Measurements from ENCODE around the gene FSTL4.
"Not testable (repeated sequence)": the region's sequence is repeated elsewhere in the genome, so short reads cannot be mapped to it uniquely, and the experiment has no call there.

The FSTL4 gene

DNA sequence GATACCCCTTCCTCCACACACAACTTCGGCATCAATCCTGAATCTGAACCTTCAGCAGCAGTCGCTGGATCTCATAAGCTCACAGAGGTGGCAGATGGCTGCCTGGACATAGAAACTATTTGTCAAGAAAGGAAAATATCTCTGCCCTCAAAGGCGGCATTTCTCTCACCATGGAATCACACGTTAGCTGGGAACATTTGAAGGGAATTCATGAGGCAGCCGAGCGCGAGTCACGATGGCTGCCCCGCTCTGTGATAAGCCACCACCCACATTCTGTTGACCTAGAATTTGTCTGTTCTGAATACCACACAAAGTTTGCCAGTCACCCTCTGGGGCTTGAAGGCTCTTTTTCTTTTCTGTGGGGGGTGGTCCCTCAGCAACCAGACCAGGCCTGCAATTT, 157.9 kb downstream of the FSTL4 start:
- DNase-seq (ENCODE audit: low read depth), result no peak

GRCh38 chr5:133453831-133454230, 158.5 kb downstream of the FSTL4 start:
- no peak for DNase-seq (ENCODE audit: low read depth)

- no peak for DNase-seq (ENCODE audit: low read depth)
Measured at GRCh38 chr5:133453084-133453780, 159.1 kb downstream of the FSTL4 start.

GRCh38 chr5:133451926-133452325, 160.4 kb downstream of the FSTL4 start:
- DNase-seq (ENCODE audit: low read depth), result no peak

DNA sequence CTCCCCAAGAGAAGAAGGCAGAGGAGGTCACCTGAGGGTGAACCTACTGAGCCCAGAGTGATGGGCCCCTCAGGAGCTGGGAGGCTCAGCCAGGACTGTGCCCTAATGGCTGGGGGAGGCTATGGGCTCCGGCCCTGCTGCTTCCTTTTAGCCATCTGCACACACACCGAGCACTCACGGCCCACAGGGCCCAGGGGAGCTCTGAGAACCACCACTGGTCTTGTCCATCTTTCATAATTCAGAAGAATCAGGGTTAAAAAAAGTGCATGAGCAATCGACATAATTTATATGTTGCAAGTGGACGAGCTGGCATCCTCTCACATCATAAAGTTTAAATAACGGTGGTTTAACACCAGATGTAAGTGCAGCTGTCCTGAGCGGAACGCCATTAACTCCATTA, 162.1 kb downstream of the FSTL4 start:
- no peak for DNase-seq (ENCODE audit: low read depth)

DNA sequence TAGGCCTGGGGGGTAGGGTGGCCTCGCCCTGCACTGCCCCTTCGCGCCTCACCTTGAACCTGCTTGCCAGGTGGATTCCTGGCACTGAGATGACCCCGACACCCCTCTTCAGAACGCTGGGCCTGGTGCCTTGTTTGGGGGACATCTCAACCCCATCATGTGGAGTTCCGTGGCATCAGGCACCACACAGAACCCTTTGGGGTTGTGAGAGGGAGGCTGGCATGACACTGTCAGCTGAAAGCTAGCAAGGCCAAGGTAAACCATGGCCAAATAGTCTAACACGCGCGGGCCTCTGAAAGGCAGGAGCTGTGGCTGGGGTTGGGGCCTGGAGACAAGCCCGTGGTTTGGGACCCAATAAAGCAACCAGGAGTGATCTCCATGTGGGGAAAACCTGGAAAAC, 163.2 kb downstream of the FSTL4 start:
- DNase-seq (ENCODE audit: low read depth), result no peak

- no peak for DNase-seq (ENCODE audit: low read depth)
Measured at GRCh38 chr5:133446440-133446839, 165.9 kb downstream of the FSTL4 start.

GRCh38 chr5:133445744-133446143, 166.6 kb downstream of the FSTL4 start:
- DNase-seq (ENCODE audit: low read depth), result no peak

GRCh38 chr5:133445204-133445603, 167.1 kb downstream of the FSTL4 start:
- DNase-seq (ENCODE audit: low read depth), result not testable (repeated sequence)

DNA sequence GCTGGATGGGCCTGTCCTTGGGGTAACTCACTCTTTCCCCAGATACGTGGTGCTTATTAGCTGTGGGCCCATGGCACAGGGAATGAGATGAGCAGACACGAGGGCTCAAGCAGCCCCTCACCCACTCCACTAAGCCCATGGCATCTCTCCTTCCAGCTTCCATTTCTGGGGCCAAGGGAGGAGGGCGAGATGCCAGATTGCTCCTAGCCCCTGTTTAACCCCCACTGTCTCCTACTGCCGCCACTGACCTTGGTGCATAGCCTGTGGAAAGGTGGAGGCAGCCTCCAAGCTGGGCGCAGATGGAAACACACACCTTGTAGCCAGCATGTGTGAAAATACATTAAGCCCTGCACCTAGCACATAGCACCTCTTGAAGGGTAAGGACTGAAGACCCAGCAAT, 167.6 kb downstream of the FSTL4 start:
- DNase-seq (ENCODE audit: low read depth), result no peak

GRCh38 chr5:133441166-133441815, 171.1 kb downstream of the FSTL4 start:
- no peak for DNase-seq (ENCODE audit: low read depth)

GRCh38 chr5:133440467-133441115, 171.8 kb downstream of the FSTL4 start:
- DNase-seq (ENCODE audit: low read depth), result no peak

DNA sequence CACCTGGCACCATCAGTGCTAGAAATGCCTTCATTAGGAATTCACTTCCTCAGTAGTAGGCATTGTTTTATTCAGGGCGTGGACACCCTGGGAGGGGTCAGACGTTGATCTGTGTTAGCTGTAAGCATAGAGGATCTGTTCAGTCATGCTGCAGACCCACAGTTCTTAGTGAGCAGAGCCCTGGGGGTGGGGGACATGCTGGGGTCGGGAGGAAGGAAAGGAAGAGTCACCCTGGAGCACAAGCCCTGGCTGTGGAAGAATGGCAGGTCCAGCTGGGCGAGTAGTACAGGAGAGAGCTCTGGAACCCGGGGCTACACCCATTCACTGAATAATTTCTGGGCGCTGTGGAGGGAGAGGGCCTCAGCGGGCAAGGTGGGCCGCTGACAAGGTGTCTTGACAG, 172.5 kb downstream of the FSTL4 start:
- DNase-seq (ENCODE audit: low read depth), result no peak

GRCh38 chr5:133438487-133438886, 173.9 kb downstream of the FSTL4 start:
- no peak for DNase-seq (ENCODE audit: low read depth)

DNA sequence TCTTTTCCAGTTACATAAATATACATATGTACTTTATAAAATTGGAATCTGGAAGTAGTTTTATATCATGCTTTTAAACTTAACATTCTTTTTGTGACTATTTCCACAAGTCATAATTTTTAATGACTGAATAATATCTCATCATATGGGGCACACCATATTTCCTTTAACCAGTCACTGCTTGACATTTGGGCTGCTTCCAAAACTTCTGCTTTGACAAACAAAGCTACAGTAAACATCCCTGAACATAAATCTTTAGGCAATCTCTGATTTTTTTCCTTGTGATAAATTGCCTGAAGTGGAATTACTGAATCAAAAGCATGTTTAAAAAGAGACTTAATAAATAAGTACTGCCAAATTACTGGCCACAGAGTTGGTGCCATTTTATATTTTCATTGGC, 178.0 kb downstream of the FSTL4 start:
- DNase-seq (ENCODE audit: low read depth), result no peak

- no peak for DNase-seq (ENCODE audit: low read depth)
Measured at GRCh38 chr5:133433641-133434040, 178.7 kb downstream of the FSTL4 start.

DNA sequence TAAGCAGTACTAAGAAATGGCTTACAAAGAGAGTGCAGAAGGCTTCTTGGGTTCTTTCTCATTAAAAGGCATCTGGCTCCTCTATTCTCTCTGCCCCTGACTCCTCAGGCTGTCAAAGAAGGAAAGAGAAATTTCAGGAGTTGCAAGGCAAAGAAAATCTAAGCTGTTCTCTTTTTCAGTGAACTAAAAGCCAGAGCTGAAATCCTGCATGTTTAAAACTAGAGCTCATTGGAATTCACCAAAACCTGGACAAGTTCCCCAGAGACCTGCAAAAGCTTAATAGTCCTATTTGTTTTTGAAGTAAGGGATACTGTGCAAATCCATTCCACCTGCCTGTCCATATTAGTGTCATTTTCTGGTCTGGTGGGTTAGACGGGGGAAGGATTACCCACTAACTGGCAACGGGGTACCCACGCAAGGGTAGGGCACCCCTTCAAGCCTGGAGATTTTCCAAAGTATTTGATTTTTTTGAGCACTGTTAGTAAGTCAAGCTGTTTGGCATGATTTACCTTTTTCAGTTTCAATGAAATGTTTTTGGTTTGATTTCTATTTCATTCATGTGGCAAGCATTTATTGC, 179.3 kb downstream of the FSTL4 start:
- no peak for DNase-seq (ENCODE audit: low read depth)

DNA sequence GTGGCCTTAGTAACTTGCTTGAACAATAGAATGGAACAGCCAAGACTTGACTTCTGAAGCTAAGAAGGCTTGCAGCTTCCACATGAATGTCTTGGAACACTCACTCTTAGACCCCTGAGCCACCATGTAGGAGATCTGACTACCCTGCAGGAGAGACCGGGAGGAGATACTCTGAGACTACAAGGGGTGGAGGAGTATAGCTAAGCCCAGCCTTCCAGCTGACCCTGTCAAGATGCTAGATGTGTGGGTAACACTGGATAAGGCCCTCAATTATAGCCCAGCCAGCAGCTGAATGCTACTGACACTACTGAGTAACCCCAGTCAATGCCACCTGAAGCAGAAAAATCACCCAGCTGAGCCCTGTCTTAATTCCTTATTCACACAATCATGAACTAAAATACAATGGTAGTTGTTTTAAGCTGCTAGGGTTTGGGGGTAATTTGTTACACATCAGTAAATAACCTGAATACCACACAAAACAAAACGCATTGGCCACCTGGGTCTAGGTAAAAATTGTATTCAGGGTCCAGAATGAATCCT, 180.9 kb downstream of the FSTL4 start:
- no peak for DNase-seq (ENCODE audit: low read depth)

- DNase-seq (ENCODE audit: low read depth), result no peak
Measured at GRCh38 chr5:133430095-133430494, 182.2 kb downstream of the FSTL4 start.

GRCh38 chr5:133429046-133429445, 183.3 kb downstream of the FSTL4 start:
- no peak for DNase-seq (ENCODE audit: low read depth)

GRCh38 chr5:133428072-133428660, 184.2 kb downstream of the FSTL4 start:
- no peak for DNase-seq (ENCODE audit: low read depth)

DNA sequence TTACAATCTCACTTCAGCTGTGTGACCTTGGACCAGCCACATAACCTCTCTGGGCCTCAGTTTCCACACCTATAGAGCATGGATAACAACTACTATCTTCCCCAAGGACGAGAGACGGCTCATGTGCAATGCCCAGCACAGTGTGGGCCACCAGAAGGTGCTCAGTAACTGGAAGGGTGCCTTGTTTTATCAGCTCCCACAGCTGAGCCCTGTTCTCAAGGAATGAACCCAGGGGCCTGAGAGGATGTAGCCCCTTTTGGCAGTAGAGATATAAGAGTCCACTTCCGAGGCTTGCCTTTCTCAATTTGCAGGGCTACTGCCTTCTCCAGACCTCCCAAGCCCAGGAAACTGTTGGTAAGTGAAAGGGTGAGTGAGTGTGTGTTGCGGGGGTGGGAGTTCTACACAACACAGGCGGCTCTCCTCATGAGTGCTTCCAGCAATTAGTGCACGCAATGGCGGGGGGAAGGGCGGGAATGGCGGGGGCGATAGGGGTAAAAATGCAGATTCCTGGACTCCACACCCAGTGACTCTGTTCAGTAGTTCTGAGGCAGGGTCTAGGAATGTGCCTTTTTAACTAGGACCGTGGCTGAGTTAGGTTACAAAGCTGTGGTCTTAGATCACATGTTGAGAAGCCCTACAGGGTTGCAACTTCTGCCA, 185.1 kb downstream of the FSTL4 start:
- no peak for DNase-seq (ENCODE audit: low read depth)

All from stimulated activated CD8-positive, alpha-beta memory T cell treated with anti-CD3 and anti-CD28 coated beads, Interleukin-12 subunit alpha, Interleukin-12 subunit beta, amount 100 ng/mL, for 4 hours (primary cell).